Right lobe of liver (tissue), 6 donors: ENCODE data around the gene PODXL2. TPM values are rescaled to one million over a fixed set of nuclear protein-coding genes. Genes with fewer than 3 reads are reported as not detected.

ENCODE experiments used
- ATAC-seq, 4 donors: fragments of 200-7000 bp; cut with Tn5 transposase; one replicate each; pipeline ENCODE4 v1.9.1; 2020; ENCODE audit warnings: mild to moderate bottlenecking in 4 of 4, moderate library complexity in 4 of 4
- DNase-seq, 3 donors: peaks; one replicate each; pipeline ENCODE4 v3.0.0-alpha.2; 2020
- H3K27ac ChIP-seq, 3 donors: fragments of 200-600 bp; one replicate each; pipeline ENCODE4 v1.8.0; 2022
- H3K27me3 ChIP-seq, 2 donors: fragments of 200-600 bp; one replicate each; pipeline ENCODE4 v1.8.0; 2022
- H3K36me3 ChIP-seq, 4 donors: fragments of 200-600 bp; sonication (generic) in 1 of 4; one replicate each; pipeline versions ENCODE4 v1.5.1 to v1.8.0; 2017 to 2022; ENCODE audit warnings: control low read depth in 1 of 4
- H3K4me1 ChIP-seq, 4 donors: fragments of 200-600 bp; sonication (generic) in 1 of 4; one replicate each; pipeline versions ENCODE4 v1.5.1 to v1.8.0; 2017 to 2022; ENCODE audit warnings: control low read depth in 1 of 4
- H3K4me3 ChIP-seq, 3 donors: fragments of 200-600 bp; one replicate each; pipeline ENCODE4 v1.8.0; 2022
- H3K9me3 ChIP-seq, 4 donors: fragments of 200-600 bp; sonication (generic) in 1 of 4; one replicate each; pipeline versions ENCODE4 v1.5.1 to v1.8.0; 2017 to 2022; ENCODE audit warnings: control low read depth in 1 of 4
- CTCF ChIP-seq, 4 donors: fragments of 200-600 bp in 3 of 4; fragments of 450-650 bp in 1 of 4; IDR thresholded peaks; one replicate each; pipeline versions ENCODE4 v1.5.1 to v1.8.0; 2016 to 2022; ENCODE audit warnings: antibody characterized with exemption in 4 of 4, mild to moderate bottlenecking in 2 of 4
- POLR2A ChIP-seq: fragments of 450-650 bp; IDR thresholded peaks from one replicate; pipeline ENCODE4 v1.6.1; 2017; ENCODE audit warnings: antibody characterized with exemption, mild to moderate bottlenecking
- WGBS: methylation state at CpG from one replicate; pipeline ENCODE4 v1.1.6; 2018; ENCODE audit warnings: low coverage, low lambda C conversion rate; ENCODE audit not compliant: insufficient coverage; ENCODE audit errors: missing lambda C conversion rate; 5-methylcytosine and 5-hydroxymethylcytosine counted together
- intact Hi-C, 2 donors: fragments of 100-400 bp; cut with DNase I; formaldehyde crosslinking; loops; one replicate each; pipeline versions ENCODE4 v1.11.2 to v1.14.1; 2022
- total RNA-seq, 6 experiments: library from RNA; depleted of rRNA in 2 of 6; stranded (reverse); fragments of >200 nt in 2 of 6; fragmentation: NEBNext Ultra II Directional in 3 of 6; extraction: Animal tissue kit (Norgen Biotek cat#: 25700) in 3 of 6; gene quantifications; one replicate each; pipeline versions ENCODE4 v1.1.0 to v1.2.4, GENCODE V29; 2016 to 2023
- donor health status: DM: no; HTN: yes; CAD: no.
- donor health status: DM: no; HTN: no; CAD: no.
- donor health status: DM: no; HTN: no; CAD: no.
- donor health status: DM: no; HTN: yes; CAD: no.
- donor health status: DM: no; HTN: yes; CAD: no.

Gene PODXL2
- total RNA-seq, 6 experiments from 2014 or later = 0.19 to 1.6 (median 0.63) TPM

GRCh38 chr3:127665165-127665564, 36.2 kb downstream of the PODXL2 start:
- Histone ChIP-seq H3K36me3 (no peaks in the 10 kb centered on the region), H3K27ac (no peak overlapping the region), H3K9me3 (no peaks in the 10 kb centered on the region), H3K4me1 (no peaks in the 10 kb centered on the region), H3K4me3 (no peak overlapping the region), H3K27me3 (no peaks in the 10 kb centered on the region)
- 60% methylated on average over 2 of the region's 2 CpGs for WGBS
- DNase-seq = no peak
- no peak for ATAC-seq
- intact Hi-C loops = no loop called here
- TF ChIP-seq CTCF (IDR thresholded peaks at IDR 0.05) (no peak), POLR2A (no peak)

- H3K27ac ChIP-seq = no peak overlapping the region
- intact Hi-C loops = no loop called here
- 89% methylated on average over 3 of the region's 3 CpGs for WGBS
- H3K27me3 ChIP-seq = no peaks in the 10 kb centered on the region
- H3K4me3 ChIP-seq = no peak overlapping the region
- no peaks in the 10 kb centered on the region for H3K4me1 ChIP-seq
- no peaks in the 10 kb centered on the region for H3K9me3 ChIP-seq
- ATAC-seq (no peak), DNase-seq (no peak)
- no peaks in the 10 kb centered on the region for H3K36me3 ChIP-seq
- TF ChIP-seq CTCF (IDR thresholded peaks at IDR 0.05) = no peak
- TF ChIP-seq POLR2A = no peak
Observed at GRCh38 chr3:127665586-127665985, 36.6 kb downstream of the PODXL2 start.

GRCh38 chr3:127666676-127667075, 37.7 kb downstream of the PODXL2 start:
- TF ChIP-seq CTCF (IDR thresholded peaks at IDR 0.05) (no peak), POLR2A (no peak)
- DNase-seq (no peak), ATAC-seq (no peak)
- Histone ChIP-seq H3K4me1 (no peaks in the 10 kb centered on the region), H3K36me3 (no peaks in the 10 kb centered on the region), H3K27ac (no peak overlapping the region), H3K9me3 (no peaks in the 10 kb centered on the region), H3K4me3 (no peak overlapping the region), H3K27me3 (no peaks in the 10 kb centered on the region)
- WGBS = 50% methylated on average over 1 of the region's 2 CpGs
- intact Hi-C loops = no loop called here

- DNase-seq = no peak
- WGBS = 83% methylated on average over 1 of the region's 6 CpGs
- ATAC-seq = no peak
- no peak overlapping the region for H3K27ac ChIP-seq
- no peaks in the 10 kb centered on the region for H3K9me3 ChIP-seq
- no peak overlapping the region for H3K4me3 ChIP-seq
- intact Hi-C loops = no loop called here
- no peaks in the 10 kb centered on the region for H3K27me3 ChIP-seq
- peaks cover 0 to 3% (median 0%) of the 10 kb centered on the region in 4 donors for H3K4me1 ChIP-seq
- no peaks in the 10 kb centered on the region for H3K36me3 ChIP-seq
- TF ChIP-seq CTCF (IDR thresholded peaks at IDR 0.05) (no peak), POLR2A (no peak)
Observed at GRCh38 chr3:127667119-127667681, 38.2 kb downstream of the PODXL2 start.

- Histone ChIP-seq H3K27ac (no peak overlapping the region), H3K4me1 (peaks cover 0 to 10% (median 3%) of the 10 kb centered on the region in 4 donors), H3K27me3 (no peaks in the 10 kb centered on the region), H3K4me3 (no peak overlapping the region), H3K9me3 (no peaks in the 10 kb centered on the region), H3K36me3 (no peaks in the 10 kb centered on the region)
- ATAC-seq (no peak), DNase-seq (peak in 1 of 3 donors; percentile 36)
- 86% methylated on average over 6 of the region's 7 CpGs for WGBS
- no peak for TF ChIP-seq POLR2A
- no peak for TF ChIP-seq CTCF (IDR thresholded peaks at IDR 0.05)
- intact Hi-C loops = no loop called here
Observed at GRCh38 chr3:127668906-127669305, 39.9 kb downstream of the PODXL2 start.
